ENCODE results near the gene AURKA.

DNA sequence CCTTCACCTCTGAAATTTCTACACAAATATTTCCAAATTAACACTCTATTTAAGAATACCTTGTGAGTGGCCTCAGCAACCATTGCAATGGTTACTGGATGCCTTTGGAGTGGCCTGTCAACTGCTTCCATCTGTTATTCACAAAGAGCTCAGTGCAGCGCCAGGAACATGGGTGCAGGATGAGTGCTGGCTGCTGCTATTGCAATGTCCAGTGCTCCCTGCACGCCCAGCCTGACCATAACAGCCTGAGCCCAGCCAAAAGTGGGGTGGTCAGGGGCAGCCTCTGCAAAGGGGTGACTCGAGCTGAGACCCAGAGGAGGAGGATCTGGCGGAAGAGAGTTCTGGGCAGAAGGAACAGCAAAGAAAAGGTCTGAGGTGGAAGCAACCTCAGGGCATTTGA lies 38.4 kb upstream of the AURKA start:
- no peak for TF ChIP-seq CTCF (IDR thresholded peaks at IDR 0.05)
- no peak for TF ChIP-seq POLR2A (IDR thresholded peaks at IDR 0.05)
